ENCODE data around the gene EDIL3.

GRCh38 chr5:84181093-84181492 lies 203.6 kb downstream of the EDIL3 start:
- no peak for TF ChIP-seq CTCF (IDR thresholded peaks at IDR 0.05)
- no peak for TF ChIP-seq POLR2A (IDR thresholded peaks at IDR 0.05)
- no peak for TF ChIP-seq EP300 (IDR thresholded peaks at IDR 0.05; ENCODE audit: low read depth)
